GM23248 (cell line): ENCODE data around the gene TTBK2. TPM values are rescaled to one million over a fixed set of nuclear protein-coding genes. Genes with fewer than 3 reads are reported as not detected.

Experiments
- DNase-seq: peaks from one replicate; pipeline ENCODE4 v3.0.0-alpha.2; 2015
- H2AFZ ChIP-seq: fragments of 200-600 bp; sonication (generic); 2 replicates; pipeline ENCODE4 v1.6.1; 2016; ENCODE audit warnings: antibody characterized with exemption
- H3F3A ChIP-seq: fragments of 200-600 bp; sonication (generic); 2 replicates; pipeline ENCODE4 v1.6.1; 2016; ENCODE audit warnings: mild to moderate bottlenecking, antibody characterized with exemption, mixed run types; ENCODE audit not compliant: insufficient read depth
- H3K27ac ChIP-seq: fragments of 200-600 bp; sonication (generic); 2 replicates; pipeline ENCODE4 v1.5.1; 2016; ENCODE audit warnings: mild to moderate bottlenecking
- H3K27me3 ChIP-seq: fragments of 200-600 bp; sonication (generic); replicated peaks from 2 replicates; pipeline ENCODE4 v1.6.1; 2016; ENCODE audit warnings: mild to moderate bottlenecking; ENCODE audit not compliant: insufficient read depth
- H3K36me3 ChIP-seq: fragments of 200-600 bp; sonication (generic); 2 replicates; pipeline ENCODE4 v1.6.1; 2016; ENCODE audit warnings: low read depth, mild to moderate bottlenecking
- H3K4me1 ChIP-seq: fragments of 200-600 bp; sonication (generic); 2 replicates; pipeline ENCODE4 v1.6.1; 2016; ENCODE audit warnings: mild to moderate bottlenecking; ENCODE audit not compliant: insufficient read depth
- H3K4me2 ChIP-seq: fragments of 200-600 bp; sonication (generic); one replicate; pipeline ENCODE4 v1.6.1; 2016; ENCODE audit warnings: mild to moderate bottlenecking; ENCODE audit not compliant: unreplicated experiment
- H3K4me3 ChIP-seq: fragments of 200-600 bp; sonication (generic); 2 replicates; pipeline ENCODE4 v1.5.1; 2016; ENCODE audit warnings: mild to moderate bottlenecking
- H3K79me2 ChIP-seq: fragments of 200-600 bp; sonication (generic); 2 replicates; pipeline ENCODE4 v1.6.1; 2016; ENCODE audit warnings: mild to moderate bottlenecking; ENCODE audit not compliant: insufficient read depth
- H3K9ac ChIP-seq: fragments of 200-600 bp; sonication (generic); 2 replicates; pipeline ENCODE4 v1.6.1; 2016; ENCODE audit warnings: mild to moderate bottlenecking
- H3K9me2 ChIP-seq: fragments of 200-600 bp; sonication (generic); 2 replicates; pipeline ENCODE4 v1.6.1; 2016; ENCODE audit warnings: mixed run types, mild to moderate bottlenecking, moderate library complexity; ENCODE audit not compliant: insufficient read depth
- H3K9me3 ChIP-seq: fragments of 200-600 bp; sonication (generic); one replicate; pipeline ENCODE4 v1.6.1; 2017; ENCODE audit warnings: low read depth
- H4K20me1 ChIP-seq: fragments of 200-600 bp; sonication (generic); 2 replicates; pipeline ENCODE4 v1.6.0; 2016; ENCODE audit not compliant: insufficient read depth
- EZH2 ChIP-seq: fragments of 200-600 bp; sonication (generic); IDR thresholded peaks from 2 replicates; pipeline ENCODE4 v1.6.1; 2018; ENCODE audit warnings: antibody characterized with exemption, mild to moderate bottlenecking; ENCODE audit not compliant: insufficient read depth, poor library complexity, severe bottlenecking
- EZH2phosphoT487 ChIP-seq: fragments of 200-600 bp; sonication (generic); IDR thresholded peaks from 2 replicates; pipeline ENCODE4 v1.6.1; 2018; ENCODE audit warnings: antibody characterized with exemption, moderate library complexity, mild to moderate bottlenecking, low read depth; ENCODE audit not compliant: insufficient read depth
- WGBS, 2 experiments: methylation state at CpG; one replicate each; pipeline ENCODE4 v1.1.6; 2015 to 2017; ENCODE audit warnings: low lambda C conversion rate in 2 of 2, low coverage in 1 of 2; ENCODE audit errors: missing lambda C conversion rate in 2 of 2; 5-methylcytosine and 5-hydroxymethylcytosine counted together
- in situ Hi-C: fragments of 300-500 bp; cut with MboI; formaldehyde crosslinking; loops from 2 replicates; pipeline ENCODE4 v1.15.0; 2020
- polyA plus RNA-seq: library from polyadenylated mRNA; unstranded; fragments of >200 nt; fragmentation: Nextera tagmentation; extraction: Ambion mirVana; gene quantifications from 2 replicates; pipeline ENCODE4 v1.2.1, GENCODE V29; 2016
- total RNA-seq: library from RNA; depleted of rRNA; stranded (reverse); fragments of >200 nt; shearing (Covaris generic); gene quantifications from 2 replicates; pipeline ENCODE4 v1.2.3, GENCODE V29; 2014

The TTBK2 gene
- total and polyA plus RNA-seq, 2 experiments from 2014 or later, result 5.1 to 6.3 TPM

GRCh38 chr15:42696626-42697025, 224.0 kb downstream of the TTBK2 start:
- no peak overlapping the region for H3K4me2 ChIP-seq
- no peak for DNase-seq
- H3K4me3 ChIP-seq, result no peak overlapping the region
- H3K27me3 ChIP-seq, result no peaks in the 10 kb centered on the region
- no peaks in the 10 kb centered on the region for H3F3A ChIP-seq
- no peaks in the 10 kb centered on the region for H3K9me3 ChIP-seq
- H3K79me2 ChIP-seq, result no peaks in the 10 kb centered on the region
- no peak overlapping the region for H3K9ac ChIP-seq
- H3K9me2 ChIP-seq, result no peaks in the 10 kb centered on the region
- no peaks in the 10 kb centered on the region for H3K36me3 ChIP-seq
- H3K4me1 ChIP-seq, result no peaks in the 10 kb centered on the region
- no peak overlapping the region for H3K27ac ChIP-seq
- 87 to 91% methylated on average over 5 of the region's 5 CpGs for WGBS, 2 experiments
- H4K20me1 ChIP-seq, result no peaks in the 10 kb centered on the region
- H2AFZ ChIP-seq, result no peak overlapping the region
- TF ChIP-seq EZH2phosphoT487 (no peak), EZH2 (no peak)
- in situ Hi-C loops, result no loop called here

GRCh38 chr15:42695527-42696071, 225.0 kb downstream of the TTBK2 start:
- no peaks in the 10 kb centered on the region for H3K9me3 ChIP-seq
- in situ Hi-C loops, result no loop called here
- no peak for TF ChIP-seq EZH2
- no peak for TF ChIP-seq EZH2phosphoT487
- no peaks in the 10 kb centered on the region for H4K20me1 ChIP-seq
- no peak for DNase-seq
- H3K4me1 ChIP-seq, result no peaks in the 10 kb centered on the region
- H3K79me2 ChIP-seq, result no peaks in the 10 kb centered on the region
- H2AFZ ChIP-seq, result no peak overlapping the region
- no peaks in the 10 kb centered on the region for H3K9me2 ChIP-seq
- WGBS, 2 experiments, result 81 to 90% methylated on average over 6 of the region's 6 CpGs
- no peaks in the 10 kb centered on the region for H3K27me3 ChIP-seq
- no peak overlapping the region for H3K4me2 ChIP-seq
- H3K4me3 ChIP-seq, result no peak overlapping the region
- no peak overlapping the region for H3K9ac ChIP-seq
- H3K36me3 ChIP-seq, result no peaks in the 10 kb centered on the region
- H3F3A ChIP-seq, result no peaks in the 10 kb centered on the region
- H3K27ac ChIP-seq, result no peak overlapping the region

GRCh38 chr15:42694398-42694797, 226.2 kb downstream of the TTBK2 start:
- Histone ChIP-seq H3K27me3 (no peaks in the 10 kb centered on the region), H3K4me2 (no peak overlapping the region), H3K4me1 (no peaks in the 10 kb centered on the region), H3K79me2 (no peaks in the 10 kb centered on the region), H3K9me2 (no peaks in the 10 kb centered on the region), H3F3A (no peaks in the 10 kb centered on the region), H2AFZ (no peak overlapping the region), H3K4me3 (no peak overlapping the region), H3K9me3 (no peaks in the 10 kb centered on the region), H4K20me1 (no peaks in the 10 kb centered on the region), H3K9ac (no peak overlapping the region), H3K27ac (no peak overlapping the region), H3K36me3 (no peaks in the 10 kb centered on the region)
- in situ Hi-C loops, result no loop called here
- WGBS, 2 experiments, result 91 to 96% methylated on average over 10 of the region's 10 CpGs
- DNase-seq, result no peak
- TF ChIP-seq EZH2phosphoT487 (no peak), EZH2 (no peak)

- H3K9me3 ChIP-seq, result no peaks in the 10 kb centered on the region
- TF ChIP-seq EZH2 (no peak), EZH2phosphoT487 (no peak)
- no peak overlapping the region for H2AFZ ChIP-seq
Measured at GRCh38 chr15:42693942-42694341, 226.6 kb downstream of the TTBK2 start.

DNA sequence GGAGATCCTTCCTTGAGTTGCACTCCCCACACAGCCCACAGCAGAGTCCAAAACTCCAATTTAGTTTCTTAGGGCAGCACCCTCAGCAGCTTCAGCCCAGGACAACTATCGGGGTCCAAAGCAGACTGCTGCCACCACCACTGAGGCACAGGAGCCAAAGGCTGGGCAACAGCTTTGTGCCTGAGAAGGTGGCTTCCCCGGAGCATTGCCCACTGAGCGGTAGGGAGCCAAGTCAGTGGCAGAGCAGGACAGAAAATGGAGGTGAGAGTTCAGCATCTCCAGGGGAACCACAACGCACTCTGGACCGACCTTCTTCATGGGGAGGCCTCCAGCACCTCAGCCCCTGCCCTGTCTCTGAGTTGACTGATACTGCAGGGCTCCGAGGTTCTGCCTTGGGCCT, 227.1 kb downstream of the TTBK2 start:
- Histone ChIP-seq H3K9ac (no peak overlapping the region), H3K9me2 (no peaks in the 10 kb centered on the region), H3K4me3 (no peak overlapping the region), H3K36me3 (no peaks in the 10 kb centered on the region), H3K9me3 (no peaks in the 10 kb centered on the region), H3K27me3 (no peaks in the 10 kb centered on the region), H3F3A (no peaks in the 10 kb centered on the region), H3K79me2 (no peaks in the 10 kb centered on the region), H3K4me1 (no peaks in the 10 kb centered on the region), H2AFZ (no peak overlapping the region), H3K4me2 (no peak overlapping the region), H3K27ac (no peak overlapping the region), H4K20me1 (no peaks in the 10 kb centered on the region)
- no peak for DNase-seq
- 97 to 98% methylated on average over 6 of the region's 6 CpGs for WGBS, 2 experiments
- TF ChIP-seq EZH2 (no peak), EZH2phosphoT487 (no peak)
- in situ Hi-C loops, result no loop called here

More at GRCh38 chr15:42693942-42694341, 226.6 kb downstream of the TTBK2 start:
- 87 to 99% methylated on average over 6 of the region's 6 CpGs for WGBS, 2 experiments
- H3F3A ChIP-seq, result no peaks in the 10 kb centered on the region
- no peaks in the 10 kb centered on the region for H3K4me1 ChIP-seq
- H3K9me2 ChIP-seq, result no peaks in the 10 kb centered on the region
- H3K9ac ChIP-seq, result no peak overlapping the region
- no peak overlapping the region for H3K4me3 ChIP-seq
- no peaks in the 10 kb centered on the region for H3K79me2 ChIP-seq
- in situ Hi-C loops, result no loop called here
- H3K36me3 ChIP-seq, result no peaks in the 10 kb centered on the region
- H3K27ac ChIP-seq, result no peak overlapping the region
- DNase-seq, result no peak
- no peaks in the 10 kb centered on the region for H4K20me1 ChIP-seq
- H3K27me3 ChIP-seq, result no peaks in the 10 kb centered on the region
- no peak overlapping the region for H3K4me2 ChIP-seq
